ENCODE results near the gene ZNF582. TPM values are rescaled to one million over a fixed set of nuclear protein-coding genes. Genes with fewer than 3 reads are reported as not detected.

Gene ZNF582
- 1 to 10 TPM; 3.2 to 3.9 TPM for total RNA-seq
- total RNA-seq: 4.1 to 10.5 reads per million in 2 donors

- peak within 1 kb of the TSS; percentile 59 for H3K27ac Mint-ChIP-seq
- no peaks in the 10 kb centered on the region for H3K9me3 ChIP-seq (ENCODE audit: control insufficient read depth, low read length, poor library complexity, severe bottlenecking)
- H3K36me3 Mint-ChIP-seq (ENCODE audit: low read depth): peaks cover 12% of the 10 kb centered on the region
- H3K4me1 Mint-ChIP-seq: peaks cover 2% of the 10 kb centered on the region
- ATAC-seq (peak; percentile 98), DNase-seq (peak; percentile 74 to 85 (median 79))
- no peaks in the 10 kb centered on the region for H3K27me3 Mint-ChIP-seq
- H3K4me3 Mint-ChIP-seq: peak within 1 kb of the TSS; percentile 78
Observed at GRCh38 chr19:56393119-56394012, at the start of gene ZNF582. Gene ZNF582, minus strand, starts transcription at chr19:56393534. Its CDS starts 1,782 bp downstream, at chr19:56391752.

GRCh38 chr19:56441206-56441792 lies 48.0 kb upstream of the ZNF582 start:
- Mint-ChIP-seq H3K4me1 (no peaks in the 10 kb centered on the region), H3K27me3 (no peaks in the 10 kb centered on the region), H3K36me3 (ENCODE audit: low read depth) (no peaks in the 10 kb centered on the region), H3K4me3 (no peak overlapping the region), H3K27ac (no peak overlapping the region)
- no peak for DNase-seq
- peaks cover 12% of the 10 kb centered on the region for H3K9me3 ChIP-seq (ENCODE audit: control insufficient read depth, low read length, poor library complexity, severe bottlenecking)
- no peak for ATAC-seq

- H3K27me3 Mint-ChIP-seq: no peaks in the 10 kb centered on the region
Observed at GRCh38 chr19:56423985-56424353, 30.6 kb upstream of the ZNF582 start.

GRCh38 chr19:56423276-56423984 lies 30.1 kb upstream of the ZNF582 start:
- Mint-ChIP-seq H3K4me1 (no peaks in the 10 kb centered on the region), H3K4me3 (no peak overlapping the region), H3K36me3 (ENCODE audit: low read depth) (peaks cover 4% of the 10 kb centered on the region), H3K27ac (no peak overlapping the region), H3K27me3 (no peaks in the 10 kb centered on the region)
- H3K9me3 ChIP-seq (ENCODE audit: control insufficient read depth, low read length, poor library complexity, severe bottlenecking): peaks cover 63% of the 10 kb centered on the region
- DNase-seq: no peak
- no peak for ATAC-seq

More at GRCh38 chr19:56423985-56424353, 30.6 kb upstream of the ZNF582 start:
- DNase-seq: no peak
- Mint-ChIP-seq H3K27ac (no peak overlapping the region), H3K4me1 (no peaks in the 10 kb centered on the region), H3K4me3 (no peak overlapping the region), H3K36me3 (ENCODE audit: low read depth) (peaks cover 4% of the 10 kb centered on the region)
- no peak for ATAC-seq
- H3K9me3 ChIP-seq (ENCODE audit: control insufficient read depth, low read length, poor library complexity, severe bottlenecking): peaks cover 66% of the 10 kb centered on the region

GRCh38 chr19:56405062-56405461 lies 11.7 kb upstream of the ZNF582 start:
- no peaks in the 10 kb centered on the region for H3K27me3 Mint-ChIP-seq
- DNase-seq (no peak), ATAC-seq (no peak)
- H3K27ac Mint-ChIP-seq: no peak overlapping the region
- peaks cover 11% of the 10 kb centered on the region for H3K9me3 ChIP-seq (ENCODE audit: control insufficient read depth, low read length, poor library complexity, severe bottlenecking)
- peak overlapping the region; percentile 78 for H3K4me3 Mint-ChIP-seq
- H3K4me1 Mint-ChIP-seq: peaks cover 10% of the 10 kb centered on the region
- H3K36me3 Mint-ChIP-seq (ENCODE audit: low read depth): peaks cover 14% of the 10 kb centered on the region

GRCh38 chr19:56404705-56405056 lies 11.3 kb upstream of the ZNF582 start:
- no peaks in the 10 kb centered on the region for H3K27me3 Mint-ChIP-seq
- peaks cover 11% of the 10 kb centered on the region for H3K36me3 Mint-ChIP-seq (ENCODE audit: low read depth)
- DNase-seq (no peak), ATAC-seq (no peak)
- H3K4me3 Mint-ChIP-seq: peak overlapping the region; percentile 78
- H3K27ac Mint-ChIP-seq: no peak overlapping the region
- peaks cover 10% of the 10 kb centered on the region for H3K4me1 Mint-ChIP-seq
- H3K9me3 ChIP-seq (ENCODE audit: control insufficient read depth, low read length, poor library complexity, severe bottlenecking): peaks cover 9% of the 10 kb centered on the region

- Mint-ChIP-seq H3K27me3 (no peaks in the 10 kb centered on the region), H3K4me1 (peaks cover 10% of the 10 kb centered on the region), H3K27ac (peak within 1 kb of the TSS; percentile 89), H3K36me3 (ENCODE audit: low read depth) (peaks cover 11% of the 10 kb centered on the region), H3K4me3 (peak within 1 kb of the TSS; percentile 78)
- ATAC-seq (peak; percentile 92), DNase-seq (peak; percentile 84 to 89 (median 86))
- H3K9me3 ChIP-seq (ENCODE audit: control insufficient read depth, low read length, poor library complexity, severe bottlenecking): peaks cover 2% of the 10 kb centered on the region
Observed at GRCh38 chr19:56403764-56404704, 10.7 kb upstream of the ZNF582 start, which contains the start of gene ZNF583. Gene ZNF583, plus strand, starts transcription at chr19:56404332. Its CDS starts 2,783 bp downstream, at chr19:56407115.

- H3K4me3 Mint-ChIP-seq: peak overlapping the region; percentile 78
- H3K9me3 ChIP-seq (ENCODE audit: control insufficient read depth, low read length, poor library complexity, severe bottlenecking): no peaks in the 10 kb centered on the region
- ATAC-seq: no peak
Observed at GRCh38 chr19:56403261-56403660, 9.9 kb upstream of the ZNF582 start.

GRCh38 chr19:56400485-56400884 lies 7.2 kb upstream of the ZNF582 start:
- no peaks in the 10 kb centered on the region for H3K9me3 ChIP-seq (ENCODE audit: control insufficient read depth, low read length, poor library complexity, severe bottlenecking)

More at GRCh38 chr19:56403261-56403660, 9.9 kb upstream of the ZNF582 start:
- DNase-seq: no peak
- Mint-ChIP-seq H3K36me3 (ENCODE audit: low read depth) (peaks cover 5% of the 10 kb centered on the region), H3K27ac (peak overlapping the region; percentile 89), H3K27me3 (no peaks in the 10 kb centered on the region), H3K4me1 (peaks cover 10% of the 10 kb centered on the region)

GRCh38 chr19:56398809-56399208 lies 5.5 kb upstream of the ZNF582 start:
- no peak overlapping the region for H3K27ac Mint-ChIP-seq
- no peak overlapping the region for H3K4me3 Mint-ChIP-seq
- no peaks in the 10 kb centered on the region for H3K36me3 Mint-ChIP-seq (ENCODE audit: low read depth)
- no peaks in the 10 kb centered on the region for H3K27me3 Mint-ChIP-seq
- no peaks in the 10 kb centered on the region for H3K9me3 ChIP-seq (ENCODE audit: control insufficient read depth, low read length, poor library complexity, severe bottlenecking)
- H3K4me1 Mint-ChIP-seq: no peaks in the 10 kb centered on the region
- DNase-seq: no peak
- no peak for ATAC-seq

More at GRCh38 chr19:56400485-56400884, 7.2 kb upstream of the ZNF582 start:
- Mint-ChIP-seq H3K36me3 (ENCODE audit: low read depth) (peaks cover 4% of the 10 kb centered on the region), H3K4me3 (no peak overlapping the region), H3K27me3 (no peaks in the 10 kb centered on the region), H3K4me1 (peaks cover 10% of the 10 kb centered on the region), H3K27ac (no peak overlapping the region)
- DNase-seq (no peak), ATAC-seq (no peak)

- ATAC-seq: no peak
- no peak for DNase-seq
- no peak overlapping the region for H3K4me3 Mint-ChIP-seq
- peaks cover 17% of the 10 kb centered on the region for H3K9me3 ChIP-seq (ENCODE audit: control insufficient read depth, low read length, poor library complexity, severe bottlenecking)
- no peaks in the 10 kb centered on the region for H3K4me1 Mint-ChIP-seq
- H3K36me3 Mint-ChIP-seq (ENCODE audit: low read depth): peaks cover 3% of the 10 kb centered on the region
- no peak overlapping the region for H3K27ac Mint-ChIP-seq
- H3K27me3 Mint-ChIP-seq: no peaks in the 10 kb centered on the region
Observed at GRCh38 chr19:56383826-56384605, 9.3 kb downstream of the ZNF582 start.
